Activated CD4-positive, alpha-beta T cell treated with anti-CD3 and anti-CD28 coated beads for 1 hour (primary cell): ENCODE measurements around the gene NGDN.
"Not testable (repeated sequence)": the region's sequence is repeated elsewhere in the genome, so short reads cannot be mapped to it uniquely, and the experiment has no call there.

Experiments
- DNase-seq: peaks from one replicate; pipeline ENCODE4 v3.0.0-alpha.2; 2020

Gene NGDN

DNA sequence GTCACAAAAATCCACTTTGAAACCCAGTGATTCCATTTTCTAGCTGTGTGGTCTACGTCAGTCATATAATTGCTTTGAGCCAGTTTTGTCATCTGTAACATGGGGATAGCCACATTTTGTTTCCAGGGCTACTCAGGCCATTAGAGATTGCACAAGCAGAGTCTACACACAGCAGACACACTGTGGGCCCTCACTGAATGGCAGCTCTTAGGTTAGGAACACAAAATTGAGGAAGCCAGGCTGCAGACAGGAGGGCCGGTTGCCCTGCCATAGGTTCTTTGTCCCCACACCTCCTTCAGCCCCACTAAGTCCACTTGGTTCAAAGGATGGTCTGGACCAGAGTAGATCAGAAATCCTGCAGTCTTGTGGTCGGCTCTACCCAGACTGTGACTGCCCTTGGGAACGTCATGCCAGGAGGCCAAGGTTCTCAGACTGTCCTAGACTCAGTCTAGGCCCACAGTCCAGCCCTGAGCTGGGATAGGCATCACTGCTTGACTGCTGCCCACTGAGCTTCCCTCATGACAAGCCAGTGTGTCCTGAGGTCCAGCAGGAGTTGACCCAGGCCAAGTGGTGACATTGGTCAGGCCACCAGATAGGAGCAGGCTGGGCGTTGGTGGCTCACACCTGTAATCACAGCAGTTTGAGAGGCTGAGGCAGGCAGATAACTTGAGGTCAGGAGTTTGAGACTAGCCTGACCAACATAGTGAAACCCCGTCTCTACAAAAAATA is 30.2 kb upstream of the NGDN start:
- no peak for DNase-seq

DNA sequence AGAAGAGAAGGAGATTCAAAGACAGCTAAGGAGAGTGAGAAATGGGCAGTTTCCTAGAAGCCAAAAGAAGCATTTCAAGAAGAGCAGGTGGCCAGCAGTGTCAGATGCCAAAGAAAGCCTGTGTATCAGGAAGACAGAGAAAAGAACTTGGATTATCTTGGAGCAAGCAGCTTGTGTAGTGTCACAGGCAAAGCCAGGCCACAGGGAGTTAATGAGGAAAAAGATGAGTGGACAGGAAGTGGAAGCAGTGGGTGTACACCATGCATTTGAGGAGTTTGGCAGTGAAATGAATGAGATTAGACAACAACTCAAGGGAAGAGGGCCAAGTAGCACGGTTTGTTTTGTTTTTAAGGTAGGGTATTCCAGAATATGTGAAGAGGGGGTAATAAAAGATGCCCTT is 28.4 kb upstream of the NGDN start:
- no peak for DNase-seq

DNA sequence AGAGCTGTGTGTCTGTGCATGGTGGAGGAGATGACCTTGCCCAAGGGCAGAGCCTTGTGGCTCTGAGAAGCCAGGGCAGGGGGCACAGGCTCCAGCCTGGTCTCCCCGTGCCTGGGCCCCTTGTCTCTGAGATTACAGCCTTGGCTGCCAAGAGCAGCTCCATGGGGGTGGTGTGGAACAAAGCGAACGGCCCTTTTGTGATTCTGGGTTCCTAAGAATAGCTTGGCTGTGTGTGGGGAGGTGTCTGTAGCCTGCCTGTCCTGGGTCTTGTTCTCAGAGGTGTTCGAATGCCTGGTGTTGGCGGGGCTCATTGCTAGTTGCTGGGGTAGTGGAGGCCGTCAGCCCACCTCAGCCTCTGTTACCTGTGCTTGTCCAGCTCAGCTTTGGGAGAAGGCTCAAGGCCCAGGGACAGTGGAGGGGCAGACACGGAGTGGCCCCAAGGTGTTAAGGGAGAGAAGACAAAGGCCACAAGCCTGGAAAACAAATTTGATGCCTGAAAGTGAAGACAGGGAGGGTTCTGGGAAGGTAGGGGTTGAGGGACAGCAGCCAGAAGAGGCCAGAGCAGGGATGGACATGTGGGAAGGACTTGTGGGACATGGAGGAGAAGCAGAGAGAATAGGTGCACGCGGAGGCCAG is 26.7 kb upstream of the NGDN start:
- no peak for DNase-seq

DNA sequence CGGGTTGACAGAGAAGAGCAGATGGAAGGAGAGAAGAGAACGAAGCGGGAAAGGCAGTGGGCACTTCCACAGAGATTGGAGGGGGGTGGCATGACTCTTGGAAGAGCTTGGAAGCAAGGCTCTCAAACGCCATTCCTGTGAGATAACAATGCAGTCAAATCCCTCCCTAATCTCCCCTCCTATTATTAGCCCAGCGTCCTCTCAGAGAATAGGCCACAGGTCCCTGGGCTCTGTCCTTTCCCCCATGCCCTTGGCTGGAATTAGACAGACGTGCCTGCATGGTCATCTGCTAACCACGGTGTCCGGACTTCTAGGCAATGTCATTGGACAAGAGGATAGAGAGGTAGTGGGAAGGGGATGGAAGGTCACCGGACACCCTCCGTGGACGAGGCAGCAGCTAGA is 26.1 kb upstream of the NGDN start:
- DNase-seq = no peak

DNA sequence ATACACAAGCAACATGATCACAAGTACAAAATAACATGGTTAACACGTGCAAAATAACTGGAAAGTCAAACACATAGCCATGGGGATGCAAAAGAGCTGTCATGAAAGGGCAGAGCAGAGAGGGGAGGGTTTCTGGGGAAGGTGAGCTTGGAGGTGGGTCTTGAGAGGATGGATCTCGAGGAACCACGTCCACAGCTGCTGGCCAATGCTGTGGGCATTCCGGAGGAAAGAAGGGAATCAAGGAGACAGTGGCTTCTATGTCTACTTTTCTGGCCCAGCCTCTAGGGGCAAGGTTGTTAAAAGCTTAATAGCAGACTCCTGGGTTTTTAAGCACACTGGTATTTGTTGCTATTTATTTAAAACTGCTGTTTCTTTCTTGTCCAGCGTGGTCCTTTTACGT is 25.6 kb upstream of the NGDN start:
- DNase-seq = no peak

DNA sequence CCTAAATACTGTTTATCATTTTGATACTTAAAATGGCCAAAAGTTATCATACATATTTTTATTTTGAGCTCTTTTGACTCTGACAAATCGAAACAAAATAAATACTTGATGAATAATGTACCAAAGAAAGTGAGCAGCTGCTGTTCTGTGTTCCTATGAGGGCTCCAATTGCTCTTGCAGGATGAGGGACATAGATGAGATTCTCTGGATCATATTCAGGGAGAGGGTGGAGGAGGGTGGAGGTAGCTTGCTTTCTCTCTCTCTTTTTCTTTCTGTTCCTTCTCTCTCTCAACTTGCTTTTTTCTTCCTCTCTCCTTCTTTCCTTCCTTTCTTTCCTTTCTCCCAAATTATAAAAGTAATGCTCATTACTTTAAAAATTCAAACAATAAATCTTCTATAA is 25.2 kb upstream of the NGDN start:
- DNase-seq = no peak

DNA sequence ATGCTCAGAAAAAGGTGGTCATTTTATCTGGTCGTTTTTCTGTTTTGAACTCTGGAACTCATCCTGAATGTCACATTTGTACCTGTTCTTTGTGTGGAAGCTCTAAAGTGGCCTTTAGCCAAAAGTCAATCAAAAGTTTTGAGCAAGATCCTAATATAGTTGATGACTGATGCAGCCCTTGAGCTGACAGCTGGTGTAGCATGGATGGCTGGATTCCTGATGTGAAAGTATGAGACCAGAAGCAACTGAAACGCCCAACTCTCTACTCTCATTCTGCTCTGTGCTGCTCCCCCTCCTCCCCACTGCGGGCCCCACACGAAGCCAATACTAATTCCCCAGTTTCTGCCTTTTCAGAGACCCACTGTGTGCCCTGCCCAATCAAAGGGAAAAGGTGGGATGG is 23.7 kb upstream of the NGDN start:
- DNase-seq = no peak

DNA sequence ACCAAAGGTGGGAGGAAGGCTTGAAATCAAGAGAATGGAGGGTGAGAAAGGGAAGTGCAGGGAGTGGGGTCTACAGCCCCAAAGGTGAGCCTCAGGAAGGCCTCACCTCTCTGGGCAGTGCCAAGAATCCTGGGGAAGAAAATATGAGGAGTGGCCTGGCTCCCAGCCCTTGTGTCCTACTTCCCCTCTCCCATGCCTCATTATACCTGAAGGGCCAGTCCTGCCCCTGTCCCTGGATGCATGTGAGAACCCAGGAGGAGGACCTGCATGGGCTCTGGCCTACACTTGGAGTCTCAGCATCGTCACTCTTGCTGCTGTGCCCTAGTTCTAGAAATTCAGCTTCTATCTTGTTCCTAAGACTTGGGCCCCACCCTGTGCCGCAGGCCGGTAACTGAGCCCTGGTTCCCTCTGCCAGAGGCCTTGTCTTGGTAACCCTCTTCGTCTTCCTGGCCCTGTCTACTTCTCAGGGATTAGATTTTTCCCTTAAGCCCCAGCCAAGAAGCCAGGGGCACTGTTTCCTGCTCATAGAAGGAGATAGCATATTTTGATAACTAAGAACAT is 23.1 kb upstream of the NGDN start:
- DNase-seq = no peak

DNA sequence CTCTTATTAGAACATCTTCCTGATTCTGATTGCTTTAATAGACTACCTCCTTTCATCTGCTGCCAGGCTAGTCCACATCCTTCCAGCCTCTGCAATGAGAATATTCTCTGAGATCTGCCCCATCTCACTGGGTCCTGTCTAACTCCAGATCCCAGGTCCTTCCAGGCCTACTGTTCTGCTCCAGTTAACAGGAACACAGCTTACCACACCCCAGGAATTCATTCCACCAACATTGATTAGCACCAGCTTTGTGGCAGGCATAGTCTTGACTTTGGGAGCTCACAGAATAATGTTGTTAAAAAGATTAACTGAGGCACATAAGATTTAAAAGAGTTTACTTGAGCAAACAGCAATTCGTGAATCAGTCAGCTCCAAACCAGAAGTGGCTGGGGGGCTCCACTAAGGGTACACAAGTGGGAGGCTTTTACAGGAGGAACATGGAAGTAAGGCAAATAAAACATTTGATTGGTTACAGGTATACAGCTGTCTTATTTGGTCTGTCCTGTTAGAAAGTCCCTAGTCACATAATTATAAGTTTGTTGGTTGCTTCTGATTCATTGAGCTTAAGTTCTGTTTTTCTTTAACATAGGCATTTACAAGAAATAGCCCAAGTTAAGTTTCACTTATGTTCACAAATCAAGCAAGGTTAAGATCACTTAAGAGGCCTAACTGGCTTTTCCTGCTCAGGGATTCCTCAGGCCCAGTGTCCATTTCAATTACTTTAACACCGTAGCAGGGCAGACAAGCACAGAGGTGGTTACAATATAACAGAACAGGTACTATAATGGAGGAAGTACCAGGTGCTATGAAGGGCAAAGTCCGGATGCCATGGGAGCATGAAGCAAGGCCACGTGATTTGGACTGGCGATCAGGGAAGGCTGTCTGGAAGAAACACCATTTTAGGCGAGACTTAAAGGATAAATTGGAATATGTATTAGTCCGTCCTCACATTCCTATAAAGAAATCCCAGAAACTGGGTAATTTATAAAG is 21.8 kb upstream of the NGDN start:
- DNase-seq = no peak

DNA sequence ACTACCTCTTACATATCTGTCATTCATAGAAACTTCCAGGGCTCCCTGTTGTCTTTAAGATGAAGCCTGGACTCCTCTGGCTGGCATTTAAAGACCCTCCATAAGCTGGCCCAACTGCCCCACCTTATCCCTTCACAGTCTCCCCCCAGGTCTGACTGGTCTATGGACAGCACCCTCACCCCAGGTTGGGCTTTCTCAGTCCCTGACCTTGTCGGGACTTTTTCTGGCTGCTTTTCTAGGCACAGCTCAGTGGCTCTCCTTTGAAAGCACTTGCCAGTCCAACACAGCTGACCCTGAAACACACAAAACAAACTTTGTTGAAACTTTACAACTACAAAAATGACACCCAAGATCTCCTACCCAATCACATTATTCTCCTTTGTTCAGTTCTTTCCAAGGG is 20.2 kb upstream of the NGDN start:
- DNase-seq = no peak

DNA sequence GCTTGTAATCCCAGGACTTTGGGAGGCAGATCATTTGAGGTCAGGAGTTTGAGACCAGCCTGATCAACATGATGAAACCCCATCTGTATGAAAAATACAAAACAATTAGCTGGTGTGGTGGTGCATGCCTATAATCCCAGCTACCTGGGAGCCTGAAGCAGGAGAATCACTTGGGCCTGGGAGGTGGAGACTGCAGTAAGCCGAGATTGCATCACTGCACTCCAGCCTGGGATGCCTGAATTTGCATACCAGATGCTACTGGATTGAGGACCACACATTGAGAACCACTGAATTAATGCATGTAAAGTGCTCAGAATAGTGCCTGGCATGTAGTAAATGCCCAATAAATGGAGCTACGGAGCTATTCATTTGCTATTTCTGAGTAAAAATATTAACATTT is 19.1 kb upstream of the NGDN start:
- no peak for DNase-seq

DNA sequence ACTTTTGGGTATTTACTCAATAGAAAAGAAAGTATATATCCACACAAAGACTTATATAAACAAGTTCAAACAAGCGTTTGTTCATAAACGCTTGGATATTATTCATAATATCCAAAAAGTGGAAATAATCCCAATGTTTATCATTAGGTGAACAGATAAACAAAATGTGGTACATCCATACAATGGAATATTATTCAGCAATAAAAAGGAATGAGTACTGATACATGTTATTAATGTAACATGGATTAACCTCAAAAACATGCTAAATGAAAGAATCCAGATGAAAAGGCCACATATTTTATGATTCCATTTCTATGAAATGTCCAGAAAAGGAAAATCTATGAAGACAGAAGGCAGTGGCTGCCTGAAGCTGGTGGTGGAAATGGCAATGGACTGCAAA is 17.3 kb upstream of the NGDN start:
- no peak for DNase-seq

DNA sequence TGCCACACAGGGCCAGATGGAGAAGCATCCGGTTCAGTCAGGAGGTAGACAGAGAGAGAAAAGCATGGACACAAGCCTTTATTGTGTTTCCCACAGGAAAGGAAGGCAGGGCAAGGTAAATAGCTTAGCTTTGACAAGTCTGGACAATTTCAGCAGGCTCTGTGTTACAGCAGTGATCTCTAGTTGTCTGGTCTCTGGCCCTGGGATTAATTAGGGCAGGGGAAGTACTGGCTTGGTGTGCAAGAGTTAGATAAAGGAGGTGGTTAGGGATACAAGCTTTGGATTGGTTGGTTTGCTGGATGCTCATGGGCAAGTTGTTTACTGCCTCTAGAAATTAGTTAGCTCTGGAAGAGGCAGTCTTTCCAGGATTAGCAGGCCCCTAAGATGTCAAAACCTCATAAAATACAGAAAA is 15.1 kb upstream of the NGDN start:
- no peak for DNase-seq

DNA sequence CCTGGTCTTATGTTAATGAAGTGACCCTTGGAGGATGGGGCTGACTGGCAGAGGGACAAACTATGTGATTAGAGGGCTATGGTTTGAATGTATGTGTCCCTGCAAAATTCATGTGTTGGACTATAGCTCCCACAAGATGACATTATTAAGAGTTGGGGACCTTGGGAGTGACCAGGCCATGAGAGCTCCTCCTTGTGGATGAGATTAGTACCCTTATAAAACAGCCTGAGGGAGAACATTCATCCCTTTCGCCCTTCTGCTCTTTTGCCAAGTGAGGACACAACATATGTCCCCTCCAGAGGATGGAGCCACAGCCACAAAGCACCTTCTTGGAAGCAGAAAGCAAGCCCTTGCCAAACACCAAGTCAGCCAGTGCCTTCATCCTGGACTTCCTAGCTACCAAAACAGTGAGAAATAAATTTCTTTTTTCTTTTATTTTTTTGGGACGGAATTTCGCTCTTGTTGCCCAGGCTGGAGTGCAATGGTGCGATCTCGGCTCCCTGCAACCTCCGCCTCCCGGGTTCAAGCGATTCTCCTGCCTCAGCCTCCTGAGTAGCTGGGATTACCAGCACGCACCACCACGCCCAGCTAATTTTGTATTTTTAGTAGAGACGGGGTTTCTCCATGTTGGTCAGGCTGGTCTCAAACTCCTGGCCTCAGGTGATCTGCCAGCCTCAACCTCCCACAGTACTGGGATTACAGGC is 12.5 kb upstream of the NGDN start:
- DNase-seq = not testable (repeated sequence)

DNA sequence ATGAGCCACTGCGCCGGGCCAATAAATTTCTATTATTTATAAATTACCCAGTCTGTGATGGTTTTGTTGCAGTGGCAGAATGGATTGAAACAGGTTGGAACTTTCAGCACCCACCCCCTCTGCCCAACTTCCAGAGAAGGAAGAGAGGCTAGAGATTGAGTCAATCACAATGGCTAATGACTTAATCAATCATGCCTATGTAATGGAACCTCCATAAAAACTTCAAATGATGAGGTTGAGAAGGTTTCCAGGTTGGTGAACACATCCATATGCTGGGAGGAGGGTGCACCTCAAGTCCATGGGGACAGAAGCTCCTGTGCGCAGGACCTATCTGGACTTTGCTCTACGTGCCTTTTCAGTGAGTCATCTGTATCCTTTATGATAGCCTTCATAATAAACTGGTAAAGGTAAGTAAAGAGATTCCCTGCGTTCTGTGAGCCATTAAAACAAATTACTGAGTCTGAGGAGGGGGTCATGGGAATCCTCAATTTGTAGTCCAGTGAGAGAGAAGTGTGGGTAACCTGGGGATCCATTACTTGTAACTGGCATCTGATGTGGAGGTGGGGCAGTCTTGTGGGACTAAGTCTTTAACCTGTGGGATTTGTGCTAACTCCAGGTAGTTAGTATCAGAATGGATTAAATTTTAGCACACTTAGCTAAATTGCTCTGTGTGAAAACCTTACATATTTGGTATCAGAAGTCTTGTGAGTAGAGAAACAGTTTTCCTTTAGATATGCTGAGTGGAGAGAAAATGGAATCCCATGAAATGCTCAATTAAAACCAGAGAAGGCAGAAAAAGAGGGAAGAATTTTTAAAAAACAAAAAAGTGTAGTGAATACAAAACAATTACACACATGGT is 11.7 kb upstream of the NGDN start:
- no peak for DNase-seq

DNA sequence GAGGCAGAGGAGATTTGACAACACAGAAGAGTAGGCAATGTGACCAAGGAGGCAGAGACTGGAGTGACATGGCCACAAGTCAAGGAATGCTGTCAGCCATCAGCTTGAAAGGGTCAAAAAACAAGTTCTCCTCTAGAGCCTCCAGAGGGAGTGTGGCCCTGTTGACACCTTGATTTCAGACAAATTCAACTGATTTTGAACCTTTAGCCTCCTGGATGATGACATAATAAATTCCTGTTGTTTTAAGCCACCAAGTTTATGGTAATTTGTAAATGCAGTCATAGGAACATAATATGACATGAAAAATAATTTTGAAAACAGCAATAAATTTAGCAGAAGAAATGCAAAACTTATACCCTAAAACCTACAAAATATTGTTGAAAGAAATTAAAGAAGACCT is 8.5 kb upstream of the NGDN start:
- no peak for DNase-seq

DNA sequence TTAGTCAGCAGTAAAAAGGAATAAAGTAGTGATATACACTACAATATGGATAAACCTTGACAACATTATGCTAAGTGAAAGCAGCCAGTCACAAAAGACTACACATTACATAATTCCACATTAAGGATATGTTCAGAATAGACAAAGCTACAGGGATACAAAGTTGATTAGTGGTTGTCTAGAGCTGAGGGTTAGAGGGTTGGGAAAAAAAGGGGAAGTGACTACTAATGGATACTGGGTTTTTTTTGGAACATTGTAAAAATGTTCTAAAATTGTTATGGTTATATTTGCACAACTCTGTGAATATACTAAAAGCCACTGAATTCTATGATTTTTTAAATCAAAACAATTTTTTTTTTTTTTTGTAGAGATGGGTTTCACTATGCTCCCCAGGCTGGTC is 4.8 kb upstream of the NGDN start:
- DNase-seq = no peak

DNA sequence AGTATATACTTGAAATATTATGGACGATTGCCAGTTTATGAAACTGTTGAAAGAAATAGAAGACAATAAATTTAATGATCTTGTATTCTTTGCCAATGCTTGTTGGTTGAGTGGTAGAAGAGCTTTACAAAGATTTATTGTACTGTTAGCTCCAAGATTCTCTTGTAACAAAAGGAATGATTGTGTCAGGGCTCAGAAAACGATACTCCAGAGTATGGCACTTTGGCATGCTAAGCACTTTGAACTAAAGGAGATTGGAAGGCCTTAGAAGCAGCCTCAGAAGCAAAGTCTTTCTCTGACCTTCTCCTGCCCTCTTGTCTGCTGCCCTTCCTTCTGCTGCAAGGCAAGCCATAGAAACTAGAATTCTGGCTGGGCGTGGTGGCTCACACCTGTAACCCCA is 4.2 kb upstream of the NGDN start:
- no peak for DNase-seq

DNA sequence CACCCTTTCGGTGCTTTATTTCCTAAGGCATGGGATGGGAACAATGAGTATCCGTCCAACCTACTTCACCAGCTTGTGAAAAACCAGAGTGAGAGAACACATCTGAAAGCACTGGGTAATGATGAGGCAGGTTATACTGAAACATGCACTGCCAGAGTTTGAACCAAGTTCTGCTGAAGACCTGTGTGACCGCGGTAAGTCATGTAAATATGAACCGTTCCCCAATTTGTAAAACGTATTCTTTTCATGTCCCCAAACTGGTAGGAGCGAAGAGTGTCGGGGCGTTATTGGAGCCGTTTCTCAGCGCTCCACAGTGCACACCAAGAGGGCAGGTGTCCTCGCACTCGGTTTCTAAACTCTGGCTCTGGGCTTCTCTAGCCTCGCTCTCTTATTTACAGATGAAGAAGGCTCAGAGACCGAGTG is 788 bp upstream of the NGDN start:
- no peak for DNase-seq

DNA sequence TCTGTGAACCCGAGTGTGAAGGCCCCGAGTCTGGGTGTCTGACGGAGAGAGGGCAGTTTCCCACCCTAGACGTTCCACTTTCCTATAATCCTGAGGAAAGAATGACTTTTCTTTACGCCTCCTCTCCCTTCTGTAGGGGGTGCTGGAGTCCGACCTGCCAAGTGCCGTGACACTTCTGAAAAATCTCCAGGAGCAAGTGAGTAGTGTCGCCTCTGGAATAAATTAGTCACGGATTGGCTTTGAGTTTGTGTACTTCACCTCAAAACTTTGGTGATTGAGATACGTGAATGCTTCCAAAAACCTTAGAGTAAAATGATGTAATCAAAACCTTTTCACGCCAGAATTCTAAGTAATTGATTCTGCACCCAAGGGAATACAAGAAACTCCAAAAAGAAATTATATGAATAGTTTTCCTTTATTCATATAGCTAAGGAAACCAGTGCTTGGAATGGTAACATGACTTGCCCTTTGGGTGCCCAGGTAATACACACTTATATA is 452 bp downstream of the NGDN start:
- DNase-seq = no peak

DNA sequence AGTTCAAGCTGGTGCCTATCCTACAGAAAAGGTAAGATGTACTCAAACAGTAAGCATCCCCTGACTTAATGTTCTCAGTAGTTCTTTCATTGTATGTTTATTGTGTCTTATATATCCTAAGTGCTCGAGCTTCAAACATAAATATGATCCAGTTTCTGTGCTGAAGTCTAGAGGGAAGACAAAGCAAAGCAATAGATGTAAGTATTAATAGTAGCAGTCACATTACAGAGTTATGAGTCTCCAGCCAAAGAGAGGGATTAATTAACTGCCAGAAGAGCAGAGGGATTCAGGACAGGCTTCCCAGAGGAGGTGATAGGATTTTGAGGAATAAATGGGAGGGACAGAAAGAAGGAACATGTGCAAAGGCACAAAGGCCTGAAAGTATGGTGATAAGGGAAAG is 1.4 kb downstream of the NGDN start:
- DNase-seq = no peak
